ENCODE data around the gene TTC21A. TPM values are rescaled to one million over a fixed set of nuclear protein-coding genes. Genes with fewer than 3 reads are reported as not detected.

Gene TTC21A
- total and polyA plus RNA-seq, 4 donors: 6.1 to 30.4 (median 11.7) TPM

GRCh38 chr3:39097716-39098472 lies 9.6 kb upstream of the TTC21A start:
- no peak overlapping the region for H3K27ac ChIP-seq (ENCODE audit: low read depth in 1 of 2, low read length in 1 of 2)
- no peak for DNase-seq

GRCh38 chr3:39098473-39099000 lies 8.9 kb upstream of the TTC21A start:
- Histone ChIP-seq H3K9ac (ENCODE audit: insufficient read depth in 1 of 2, low read length in 2 of 2) (no peak overlapping the region), H3K27ac (ENCODE audit: low read depth in 1 of 2, low read length in 1 of 2) (no peak overlapping the region), H3K4me3 (no peak overlapping the region), H3K36me3 (ENCODE audit: control insufficient read depth in 4 of 4, insufficient read depth in 4 of 4, low read length in 4 of 4) (peaks cover 23 to 66% (median 25%) of the 10 kb centered on the region in 4 donors), H3K9me3 (ENCODE audit: control insufficient read depth in 4 of 4, insufficient read depth in 3 of 4, low read length in 3 of 4) (no peaks in the 10 kb centered on the region), H3K27me3 (ENCODE audit: control insufficient read depth in 3 of 3, insufficient read depth in 3 of 3, low read length in 2 of 3) (no peaks in the 10 kb centered on the region), H3K4me1 (ENCODE audit: control insufficient read depth in 5 of 5, insufficient read depth in 5 of 5, low read length in 5 of 5) (peaks cover 0 to 9% (median 0%) of the 10 kb centered on the region in 5 donors)
- DNase-seq (no peak), ATAC-seq (ENCODE audit: insufficient read depth, low FRiP score) (no peak)
- TF ChIP-seq CTCF (IDR thresholded peaks at IDR 0.05; ENCODE audit: control extremely low read depth, extremely low read depth): no peak
- 93 to 94% methylated on average over 8 of the region's 8 CpGs for WGBS, 2 donors

More at GRCh38 chr3:39097716-39098472, 9.6 kb upstream of the TTC21A start:
- Histone ChIP-seq H3K9ac (ENCODE audit: insufficient read depth in 1 of 2, low read length in 2 of 2) (no peak overlapping the region), H3K4me1 (ENCODE audit: control insufficient read depth in 5 of 5, insufficient read depth in 5 of 5, low read length in 5 of 5) (peaks cover 0 to 4% (median 0%) of the 10 kb centered on the region in 5 donors), H3K27me3 (ENCODE audit: control insufficient read depth in 3 of 3, insufficient read depth in 3 of 3, low read length in 2 of 3) (no peaks in the 10 kb centered on the region), H3K4me3 (no peak overlapping the region), H3K36me3 (ENCODE audit: control insufficient read depth in 4 of 4, insufficient read depth in 4 of 4, low read length in 4 of 4) (peaks cover 24 to 67% (median 26%) of the 10 kb centered on the region in 4 donors), H3K9me3 (ENCODE audit: control insufficient read depth in 4 of 4, insufficient read depth in 3 of 4, low read length in 3 of 4) (no peaks in the 10 kb centered on the region)
- WGBS, 2 donors: 90 to 93% methylated on average over 8 of the region's 8 CpGs
- ATAC-seq (ENCODE audit: insufficient read depth, low FRiP score): no peak
- TF ChIP-seq CTCF (IDR thresholded peaks at IDR 0.05; ENCODE audit: control extremely low read depth, extremely low read depth): no peak

GRCh38 chr3:39099242-39099641 lies 8.2 kb upstream of the TTC21A start:
- Histone ChIP-seq H3K36me3 (ENCODE audit: control insufficient read depth in 4 of 4, insufficient read depth in 4 of 4, low read length in 4 of 4) (peaks cover 18 to 63% (median 21%) of the 10 kb centered on the region in 4 donors), H3K27ac (ENCODE audit: low read depth in 1 of 2, low read length in 1 of 2) (no peak overlapping the region), H3K4me1 (ENCODE audit: control insufficient read depth in 5 of 5, insufficient read depth in 5 of 5, low read length in 5 of 5) (peaks cover 0 to 15% (median 0%) of the 10 kb centered on the region in 5 donors), H3K27me3 (ENCODE audit: control insufficient read depth in 3 of 3, insufficient read depth in 3 of 3, low read length in 2 of 3) (no peaks in the 10 kb centered on the region), H3K9ac (ENCODE audit: insufficient read depth in 1 of 2, low read length in 2 of 2) (no peak overlapping the region), H3K4me3 (no peak overlapping the region), H3K9me3 (ENCODE audit: control insufficient read depth in 4 of 4, insufficient read depth in 3 of 4, low read length in 3 of 4) (no peaks in the 10 kb centered on the region)
- DNase-seq (no peak), ATAC-seq (ENCODE audit: insufficient read depth, low FRiP score) (no peak)
- WGBS, 2 donors: 83 to 94% methylated on average over 1 of the region's 1 CpG
- TF ChIP-seq CTCF (IDR thresholded peaks at IDR 0.05; ENCODE audit: control extremely low read depth, extremely low read depth): no peak

Measured in lung (tissue), 12 donors.